MCF 10A (cell line): Measurements from ENCODE around the gene PEX7. TPM values are rescaled to one million over a fixed set of nuclear protein-coding genes. Genes with fewer than 3 reads are reported as not detected.

Source experiments
- BruUV-seq: library from RNA; stranded (reverse); fragments of 400-500 nt; replicated peaks from 2 replicates; lab custom pipeline; 2021; lab: Mats Ljungman, UMichigan
- CTCF ChIA-PET: fragments of 300-600 bp; sonication (Branson Sonifier 250); formaldehyde crosslinking; extraction: SDS; loops from one replicate; lab custom pipeline; 2021; ENCODE audit warnings: antibody characterized with exemption, inconsistent platforms; lab: Yijun Ruan, JAX
- POLR2A ChIA-PET: fragments of 300-600, 350-650 bp; sonication (Branson Sonifier 250); formaldehyde crosslinking; extraction: SDS; loops from one replicate; lab custom pipeline; 2020; ENCODE audit warnings: antibody characterized with exemption, inconsistent platforms; lab: Yijun Ruan, JAX
- DNase-seq: peaks from one replicate; pipeline ENCODE4 v3.0.0-alpha.2; 2018; ENCODE audit not compliant: unreplicated experiment
- H3K27ac Mint-ChIP-seq: one replicate; pipeline ENCODE4 v1.8.0; 2022; ENCODE audit warnings: mild to moderate bottlenecking, low read depth, mixed read lengths; ENCODE audit not compliant: unreplicated experiment
- H3K27me3 Mint-ChIP-seq: one replicate; pipeline ENCODE4 v1.8.0; 2022; ENCODE audit warnings: mixed read lengths; ENCODE audit not compliant: insufficient read depth, unreplicated experiment
- H3K36me3 Mint-ChIP-seq: one replicate; pipeline ENCODE4 v1.8.0; 2022; ENCODE audit warnings: mild to moderate bottlenecking, moderate library complexity, mixed read lengths; ENCODE audit not compliant: insufficient read depth, unreplicated experiment
- H3K4me1 Mint-ChIP-seq: one replicate; pipeline ENCODE4 v1.8.0; 2022; ENCODE audit warnings: mixed read lengths; ENCODE audit not compliant: insufficient read depth, unreplicated experiment
- H3K4me3 Mint-ChIP-seq: one replicate; pipeline ENCODE4 v1.8.0; 2022; ENCODE audit warnings: mild to moderate bottlenecking, moderate library complexity, mixed read lengths; ENCODE audit not compliant: unreplicated experiment
- H3K9me3 Mint-ChIP-seq: one replicate; pipeline ENCODE4 v1.8.0; 2022; ENCODE audit warnings: mixed read lengths; ENCODE audit not compliant: unreplicated experiment
- CTCF ChIP-seq: fragments of 200-600 bp; IDR thresholded peaks from one replicate; pipeline ENCODE4 v1.8.0; 2022; ENCODE audit warnings: antibody characterized with exemption, mild to moderate bottlenecking; ENCODE audit not compliant: unreplicated experiment
- intact Hi-C: fragments of 100-400 bp; cut with micrococcal nuclease; formaldehyde crosslinking; loops from 2 replicates; pipeline ENCODE4 v1.14.1; 2022
- total RNA-seq: library from RNA; stranded (reverse); gene quantifications from 2 replicates; pipeline ENCODE4 v1.2.3, GENCODE V29; 2022

PEX7 gene
- total RNA-seq, 1 experiment from 2014 or later: 6.0 TPM

GRCh38 chr6:136774228-136775041, 48.0 kb upstream of the PEX7 start:
- BruUV-seq: no TSS peak
- peak overlapping the region; percentile 52 for H3K4me3 Mint-ChIP-seq
- TF ChIP-seq CTCF: no peak
- H3K27me3 Mint-ChIP-seq: no peaks in the 10 kb centered on the region
- peak; percentile 86 for DNase-seq
- peaks cover 21% of the 10 kb centered on the region for H3K4me1 Mint-ChIP-seq
- H3K27ac Mint-ChIP-seq: peak overlapping the region; percentile 72
- no peaks in the 10 kb centered on the region for H3K9me3 Mint-ChIP-seq
- POLR2A ChIA-PET: interaction anchor here (0.6 to 5.2 kb wide), 11 partner anchors 11 to 1007 kb away, joined by 3 to 60 read pairs (median 4); partner anchors contain the start of gene MAP3K5
- CTCF ChIA-PET: interaction anchor here (0.7 to 2.3 kb wide), 3 partner anchors 74 to 157 kb away, joined by 3 to 5 read pairs (median 4); no protein-coding TSS in a partner anchor
- peaks cover 6% of the 10 kb centered on the region for H3K36me3 Mint-ChIP-seq
- intact Hi-C loops: no loop called here

- BruUV-seq: no TSS peak
- peaks cover 21% of the 10 kb centered on the region for H3K4me1 Mint-ChIP-seq
- TF ChIP-seq CTCF: no peak
- peak overlapping the region; percentile 52 for H3K4me3 Mint-ChIP-seq
- intact Hi-C loops: no loop called here
- no peaks in the 10 kb centered on the region for H3K9me3 Mint-ChIP-seq
- no peaks in the 10 kb centered on the region for H3K27me3 Mint-ChIP-seq
- H3K27ac Mint-ChIP-seq: peak overlapping the region; percentile 72
- DNase-seq: no peak
- ChIA-PET POLR2A (interaction anchor here (0.6 to 5.2 kb wide), 10 partner anchors 12 to 1007 kb away, joined by 3 to 60 read pairs (median 6); partner anchors contain the start of gene MAP3K5), CTCF (interaction anchor here (0.8 to 2.3 kb wide), 3 partner anchors 16 to 158 kb away, joined by 3 to 5 read pairs (median 3); no protein-coding TSS in a partner anchor)
- H3K36me3 Mint-ChIP-seq: peaks cover 11% of the 10 kb centered on the region
These were observed 47.3 kb upstream of the PEX7 start for GRCh38 chr6:136775081-136775480.

GRCh38 chr6:136775548-136775947, 46.8 kb upstream of the PEX7 start:
- Mint-ChIP-seq H3K9me3 (no peaks in the 10 kb centered on the region), H3K36me3 (peaks cover 11% of the 10 kb centered on the region), H3K4me3 (no peak overlapping the region), H3K27ac (peak overlapping the region; percentile 72), H3K4me1 (peaks cover 21% of the 10 kb centered on the region), H3K27me3 (no peaks in the 10 kb centered on the region)
- DNase-seq: peak; percentile 46
- ChIA-PET CTCF (interaction anchor here (0.8 to 1.0 kb wide), 2 partner anchors 14 to 15 kb away, joined by 3 read pairs; no protein-coding TSS in a partner anchor), POLR2A (interaction anchor here (0.8 to 5.2 kb wide), 8 partner anchors 12 to 1006 kb away, joined by 3 to 60 read pairs (median 6); partner anchors contain the start of gene MAP3K5)
- no peak for TF ChIP-seq CTCF
- intact Hi-C loops: no loop called here
- BruUV-seq: no TSS peak

GRCh38 chr6:136777651-136778050, 44.7 kb upstream of the PEX7 start:
- CTCF ChIA-PET: interaction anchor here (1.0 to 1.2 kb wide), 2 partner anchors 10 to 133 kb away, joined by 3 to 5 read pairs; no protein-coding TSS in a partner anchor
- no peaks in the 10 kb centered on the region for H3K9me3 Mint-ChIP-seq
- H3K4me3 Mint-ChIP-seq: no peak overlapping the region
- TF ChIP-seq CTCF: no peak
- peaks cover 21% of the 10 kb centered on the region for H3K4me1 Mint-ChIP-seq
- POLR2A ChIA-PET: interaction anchor here (1.4 kb wide), 1 partner anchor 14 kb away, joined by 4 read pairs; no protein-coding TSS in a partner anchor
- no peak overlapping the region for H3K27ac Mint-ChIP-seq
- BruUV-seq: no TSS peak
- DNase-seq: no peak
- H3K27me3 Mint-ChIP-seq: no peaks in the 10 kb centered on the region
- intact Hi-C loops: no loop called here
- H3K36me3 Mint-ChIP-seq: peaks cover 11% of the 10 kb centered on the region
